KBM-7 (cell line): ENCODE data around the gene LCA5L.
A peak's percentile ranks its signal among the peaks of the same experiment; 100 is the strongest.

Experiments used
- DNase-seq: peaks from one replicate; pipeline ENCODE4 v3.0.0-alpha.2; 2015
- in situ Hi-C: fragments of 300-500 bp; cut with MboI; formaldehyde crosslinking; loops from 2 replicates; pipeline ENCODE4 v1.14.3; 2020; ENCODE audit warnings: low sequenced_read_pairs, low pct_unique_long_range_greater_than_20kb, mixed read lengths

The LCA5L gene

GRCh38 chr21:39445321-39446269, at the start of gene LCA5L:
Gene LCA5L (minus strand): TSS chr21:39445778. CDS start chr21:39428493, 17,285 bp downstream.
- peak; percentile 95 for DNase-seq
- in situ Hi-C loops, result no loop called here

GRCh38 chr21:39489380-39489924, 43.9 kb upstream of the LCA5L start:
- in situ Hi-C loops, result no loop called here
- no peak for DNase-seq

- no peak for DNase-seq
These were observed 39.2 kb upstream of the LCA5L start for GRCh38 chr21:39484711-39485276.

GRCh38 chr21:39483917-39484316, 38.3 kb upstream of the LCA5L start:
- in situ Hi-C loops, result no loop called here
- no peak for DNase-seq

More at GRCh38 chr21:39484711-39485276, 39.2 kb upstream of the LCA5L start:
- in situ Hi-C loops, result no loop called here

- in situ Hi-C loops, result no loop called here
- no peak for DNase-seq
These were observed 36.3 kb upstream of the LCA5L start for GRCh38 chr21:39481886-39482285.

- in situ Hi-C loops, result no loop called here
- no peak for DNase-seq
These were observed 34.7 kb upstream of the LCA5L start for GRCh38 chr21:39480271-39480670.

- in situ Hi-C loops, result no loop called here
- DNase-seq, result no peak
These were observed 34.2 kb upstream of the LCA5L start for GRCh38 chr21:39479814-39480182.

- in situ Hi-C loops, result no loop called here
- no peak for DNase-seq
These were observed 33.7 kb upstream of the LCA5L start for GRCh38 chr21:39479164-39479813.

GRCh38 chr21:39474611-39475010, 29.0 kb upstream of the LCA5L start:
- no peak for DNase-seq
- in situ Hi-C loops, result no loop called here

- no peak for DNase-seq
- in situ Hi-C loops, result no loop called here
These were observed 27.2 kb upstream of the LCA5L start for GRCh38 chr21:39472786-39473185.

GRCh38 chr21:39471598-39471997, 26.0 kb upstream of the LCA5L start:
- no peak for DNase-seq
- in situ Hi-C loops, result no loop called here

- in situ Hi-C loops, result no loop called here
These were observed 23.0 kb upstream of the LCA5L start for GRCh38 chr21:39468559-39468958.

GRCh38 chr21:39467746-39468145, 22.2 kb upstream of the LCA5L start:
- no peak for DNase-seq

More at GRCh38 chr21:39468559-39468958, 23.0 kb upstream of the LCA5L start:
- no peak for DNase-seq

GRCh38 chr21:39466584-39466983, 21.0 kb upstream of the LCA5L start:
- no peak for DNase-seq

More at GRCh38 chr21:39467746-39468145, 22.2 kb upstream of the LCA5L start:
- in situ Hi-C loops, result no loop called here

GRCh38 chr21:39463308-39463707, 17.7 kb upstream of the LCA5L start:
- DNase-seq, result no peak
- in situ Hi-C loops, result no loop called here

More at GRCh38 chr21:39466584-39466983, 21.0 kb upstream of the LCA5L start:
- in situ Hi-C loops, result no loop called here

- no peak for DNase-seq
- in situ Hi-C loops, result no loop called here
These were observed 15.8 kb upstream of the LCA5L start for GRCh38 chr21:39461419-39461818.

- in situ Hi-C loops, result no loop called here
- no peak for DNase-seq
These were observed 11.1 kb upstream of the LCA5L start for GRCh38 chr21:39456665-39457064.

GRCh38 chr21:39454949-39455668, 9.5 kb upstream of the LCA5L start:
- in situ Hi-C loops, result no loop called here

GRCh38 chr21:39453571-39454179, 8.1 kb upstream of the LCA5L start:
- in situ Hi-C loops, result no loop called here
- DNase-seq, result no peak

More at GRCh38 chr21:39454949-39455668, 9.5 kb upstream of the LCA5L start:
- no peak for DNase-seq
